DND-41 (cell line): ENCODE results near the gene KDM1A.

Experiments used
- ATAC-seq: fragments of 200-7000 bp; cut with Tn5 transposase; 3 replicates; pipeline ENCODE4 v1.9.1; 2021; ENCODE audit warnings: low read depth; ENCODE audit not compliant: insufficient read depth
- DNase-seq: peaks from one replicate; pipeline ENCODE4 v3.0.0-alpha.2; 2020
- H2AFZ ChIP-seq: 2 replicates; pipeline ENCODE4 v1.6.0; 2012; ENCODE audit warnings: low read depth, low read length
- H3K27ac ChIP-seq: 2 replicates; pipeline ENCODE4 v1.5.1; 2012; ENCODE audit warnings: low read length, inconsistent platforms
- H3K27me3 ChIP-seq: fragments of 200-600 bp; sonication (generic); 2 replicates; pipeline ENCODE4 v1.6.0; 2012; ENCODE audit warnings: low read length, mild to moderate bottlenecking, inconsistent platforms; ENCODE audit not compliant: insufficient read depth, poor library complexity
- H3K36me3 ChIP-seq: 2 replicates; pipeline ENCODE4 v1.5.1; 2012; ENCODE audit warnings: low read length, inconsistent platforms; ENCODE audit not compliant: insufficient read depth
- H3K4me1 ChIP-seq: 2 replicates; pipeline ENCODE4 v1.5.1; 2012; ENCODE audit warnings: mild to moderate bottlenecking, low read length; ENCODE audit not compliant: insufficient read depth
- H3K4me2 ChIP-seq: 2 replicates; pipeline ENCODE4 v1.6.0; 2012; ENCODE audit warnings: mild to moderate bottlenecking, moderate library complexity, low read length, inconsistent platforms; ENCODE audit not compliant: insufficient read depth
- H3K4me3 ChIP-seq, 2 experiments: fragments of 200-600 bp in 1 of 2; shearing (Covaris generic) in 1 of 2; 2 replicates each; pipeline ENCODE4 v1.5.1; 2012 to 2016; ENCODE audit warnings: inconsistent platforms in 2 of 2, low read length in 2 of 2, mild to moderate bottlenecking in 2 of 2, low read depth in 1 of 2, moderate library complexity in 1 of 2
- H3K79me2 ChIP-seq: 2 replicates; pipeline ENCODE4 v1.6.0; 2012; ENCODE audit warnings: low read length, inconsistent platforms; ENCODE audit not compliant: insufficient read depth
- H3K9ac ChIP-seq: 2 replicates; pipeline ENCODE4 v1.6.0; 2012; ENCODE audit warnings: low read depth, mild to moderate bottlenecking, inconsistent platforms, low read length, moderate library complexity
- H3K9me3 ChIP-seq: 2 replicates; pipeline ENCODE4 v1.5.1; 2012; ENCODE audit warnings: low read length, moderate library complexity, mild to moderate bottlenecking, inconsistent platforms; ENCODE audit not compliant: insufficient read depth, severe bottlenecking
- H4K20me1 ChIP-seq: 2 replicates; pipeline ENCODE4 v1.6.0; 2012; ENCODE audit warnings: low read length; ENCODE audit not compliant: insufficient read depth
- EZH2 ChIP-seq: IDR thresholded peaks from 3 replicates; pipeline ENCODE4 v1.6.1; 2012; ENCODE audit warnings: borderline replicate concordance, low read depth, mild to moderate bottlenecking, moderate library complexity, low read length, inconsistent platforms; ENCODE audit not compliant: severe bottlenecking
- TF ChIP-seq, protein P1 (sequence below): IDR thresholded peaks from 2 replicates; pipeline ENCODE4 v1.5.1; 2012; ENCODE audit warnings: borderline replicate concordance, low read length, moderate library complexity, mild to moderate bottlenecking; ENCODE audit not compliant: poor library complexity, severe bottlenecking; ENCODE audit errors: extremely low read depth

KDM1A gene

DNA sequence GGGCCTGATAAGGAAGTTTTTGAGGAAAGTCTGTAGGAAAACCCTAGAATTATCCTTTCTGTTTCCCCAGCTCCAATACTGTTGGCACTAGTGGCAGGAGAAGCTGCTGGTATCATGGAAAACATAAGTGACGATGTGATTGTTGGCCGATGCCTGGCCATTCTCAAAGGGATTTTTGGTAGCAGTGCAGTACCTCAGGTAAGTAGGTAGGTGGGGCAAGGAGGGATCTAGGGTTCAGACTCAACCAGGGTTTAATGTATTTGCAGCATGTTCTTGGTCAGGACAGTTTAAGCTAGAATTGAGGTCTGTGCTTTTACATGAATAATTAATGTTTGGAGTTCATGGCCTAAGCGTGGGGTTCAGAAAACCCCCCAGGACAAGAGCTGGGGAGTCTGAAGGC is 62.1 kb downstream of the KDM1A start:
- Histone ChIP-seq H4K20me1 (peaks cover 3% of the 10 kb centered on the region; the same call in 1 of the 2 replicates), H2AFZ (no peak overlapping the region), H3K79me2 (no peaks in the 10 kb centered on the region), H3K27ac (no peak overlapping the region), H3K36me3 (peaks cover 99% of the 10 kb centered on the region), H3K4me1 (no peaks in the 10 kb centered on the region), H3K4me2 (no peak overlapping the region), H3K4me3 (no peak overlapping the region), H3K9me3 (no peaks in the 10 kb centered on the region), H3K27me3 (no peaks in the 10 kb centered on the region), H3K9ac (no peak overlapping the region)
- ATAC-seq (no peak), DNase-seq (no peak)
- TF ChIP-seq EZH2 = no peak
- TF ChIP-seq, protein P1, sequence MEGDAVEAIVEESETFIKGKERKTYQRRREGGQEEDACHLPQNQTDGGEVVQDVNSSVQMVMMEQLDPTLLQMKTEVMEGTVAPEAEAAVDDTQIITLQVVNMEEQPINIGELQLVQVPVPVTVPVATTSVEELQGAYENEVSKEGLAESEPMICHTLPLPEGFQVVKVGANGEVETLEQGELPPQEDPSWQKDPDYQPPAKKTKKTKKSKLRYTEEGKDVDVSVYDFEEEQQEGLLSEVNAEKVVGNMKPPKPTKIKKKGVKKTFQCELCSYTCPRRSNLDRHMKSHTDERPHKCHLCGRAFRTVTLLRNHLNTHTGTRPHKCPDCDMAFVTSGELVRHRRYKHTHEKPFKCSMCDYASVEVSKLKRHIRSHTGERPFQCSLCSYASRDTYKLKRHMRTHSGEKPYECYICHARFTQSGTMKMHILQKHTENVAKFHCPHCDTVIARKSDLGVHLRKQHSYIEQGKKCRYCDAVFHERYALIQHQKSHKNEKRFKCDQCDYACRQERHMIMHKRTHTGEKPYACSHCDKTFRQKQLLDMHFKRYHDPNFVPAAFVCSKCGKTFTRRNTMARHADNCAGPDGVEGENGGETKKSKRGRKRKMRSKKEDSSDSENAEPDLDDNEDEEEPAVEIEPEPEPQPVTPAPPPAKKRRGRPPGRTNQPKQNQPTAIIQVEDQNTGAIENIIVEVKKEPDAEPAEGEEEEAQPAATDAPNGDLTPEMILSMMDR = no peak

DNA sequence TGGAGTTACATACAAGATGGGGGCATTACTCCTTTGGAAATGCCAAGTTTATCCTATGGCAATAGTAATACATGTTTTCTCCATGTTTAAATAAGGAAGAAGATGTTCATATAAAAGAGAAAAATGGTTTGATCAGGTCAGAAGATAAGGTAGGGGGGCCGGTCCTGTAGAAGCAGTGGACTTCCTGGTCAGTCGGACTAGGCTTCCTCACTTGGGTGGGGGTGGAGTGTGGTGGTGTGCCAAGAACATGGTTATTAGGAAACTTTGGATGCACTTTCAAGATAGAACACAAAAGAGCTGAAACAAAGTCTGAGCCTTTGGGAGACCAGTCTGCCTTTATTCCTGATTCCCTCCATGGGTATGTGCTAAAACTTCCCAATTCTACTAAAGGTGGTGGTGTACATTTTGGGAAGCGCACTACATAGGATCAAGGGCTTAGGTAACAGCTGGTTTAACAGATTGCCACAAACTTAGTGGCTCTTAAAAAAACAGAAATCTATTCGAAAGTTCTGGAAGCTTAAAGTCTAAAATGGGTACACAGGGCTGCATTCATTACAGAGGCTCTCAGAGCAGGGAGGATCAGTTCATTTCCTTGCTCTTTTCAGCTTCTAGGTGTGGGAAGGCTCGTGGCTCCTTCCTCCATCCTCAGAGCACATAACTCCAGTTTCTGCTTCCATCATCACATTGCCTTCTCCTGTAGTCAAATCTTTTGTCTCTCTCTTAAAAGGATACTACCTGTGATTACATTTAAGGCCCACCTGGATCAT is 64.6 kb downstream of the KDM1A start:
- Histone ChIP-seq H2AFZ (no peak overlapping the region), H3K9ac (no peak overlapping the region), H3K9me3 (no peaks in the 10 kb centered on the region), H3K4me1 (no peaks in the 10 kb centered on the region), H3K79me2 (no peaks in the 10 kb centered on the region), H3K27ac (no peak overlapping the region), H3K36me3 (peaks cover 99% of the 10 kb centered on the region), H3K4me3 (no peak overlapping the region), H4K20me1 (peaks cover 6% of the 10 kb centered on the region), H3K27me3 (no peaks in the 10 kb centered on the region), H3K4me2 (no peak overlapping the region)
- TF ChIP-seq, protein P1 = no peak
- no peak for TF ChIP-seq EZH2
- DNase-seq = no peak
- no peak for ATAC-seq

DNA sequence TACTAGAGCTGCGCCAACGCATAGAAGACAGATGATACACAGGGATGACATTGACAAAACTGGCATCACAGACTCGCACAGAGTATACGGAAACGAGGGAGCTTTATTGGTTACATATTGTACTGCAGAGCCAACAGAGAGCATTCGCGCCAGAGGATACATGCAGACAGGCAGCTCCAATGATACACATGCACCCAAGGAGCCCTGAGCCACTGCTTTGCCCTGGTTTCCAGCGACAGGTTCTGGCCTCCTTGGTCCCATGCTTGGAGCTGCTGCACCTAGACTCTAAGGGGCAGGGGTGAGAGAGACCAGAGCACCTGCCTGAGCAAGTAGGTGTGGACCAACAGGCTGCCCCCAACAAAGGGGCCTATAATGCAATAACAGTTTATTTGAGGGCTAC is 65.6 kb downstream of the KDM1A start:
- TF ChIP-seq, protein P1 = no peak
- TF ChIP-seq EZH2 = no peak
- no peak overlapping the region for H3K4me3 ChIP-seq
- no peaks in the 10 kb centered on the region for H3K4me1 ChIP-seq
- H3K27me3 ChIP-seq = no peaks in the 10 kb centered on the region
- H3K9me3 ChIP-seq = no peaks in the 10 kb centered on the region
- ATAC-seq (no peak), DNase-seq (no peak)
- H3K4me2 ChIP-seq = no peak overlapping the region
- no peaks in the 10 kb centered on the region for H3K79me2 ChIP-seq
- H2AFZ ChIP-seq = no peak overlapping the region
- H4K20me1 ChIP-seq = peaks cover 7% of the 10 kb centered on the region
- peaks cover 94% of the 10 kb centered on the region for H3K36me3 ChIP-seq
- H3K9ac ChIP-seq = no peak overlapping the region
- no peak overlapping the region for H3K27ac ChIP-seq
